Measurements from ENCODE around the gene GARRE1. TPM values are rescaled to one million over a fixed set of nuclear protein-coding genes. Genes with fewer than 3 reads are reported as not detected.
A peak's percentile ranks its signal among the peaks of the same experiment; 100 is the strongest.
"Not testable (repeated sequence)": the region's sequence is repeated elsewhere in the genome, so short reads cannot be mapped to it uniquely, and the experiment has no call there.

GARRE1 gene
- total RNA-seq, 1 experiment from 2014 or later, result 14.3 TPM

DNA sequence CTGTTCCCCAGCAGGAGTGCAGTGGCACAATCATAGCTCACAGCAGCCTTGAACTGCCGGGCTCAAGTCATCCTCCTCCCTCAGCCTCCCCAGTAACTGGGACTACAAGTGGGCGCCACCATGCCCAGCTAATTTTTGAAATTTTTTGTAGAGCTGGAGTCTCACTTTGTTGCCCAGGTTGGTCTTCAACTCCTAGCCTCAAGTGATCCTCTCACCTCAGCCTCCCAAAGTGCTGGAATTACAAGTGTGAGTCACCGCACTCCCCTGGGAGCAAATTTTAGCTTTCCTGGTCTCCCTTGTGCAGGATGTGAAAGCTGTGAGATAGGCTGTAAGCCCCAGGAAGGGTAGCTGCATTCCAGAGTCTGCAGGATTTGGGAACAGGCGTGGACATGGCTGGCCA is 5.4 kb upstream of the GARRE1 start:
- DNase-seq (ENCODE audit: low read depth, low spot score), result no peak
- in situ Hi-C loops (cut with HindIII; ENCODE audit: low pct_unique_long_range_greater_than_20kb, low sequenced_read_pairs), result no loop called here

- DNase-seq (ENCODE audit: low read depth, low spot score); in situ Hi-C loops (cut with HindIII; ENCODE audit: low pct_unique_long_range_greater_than_20kb, low sequenced_read_pairs): not testable (repeated sequence)
These were observed 1.2 kb upstream of the GARRE1 start for GRCh38 chr19:34253167-34253566.

GRCh38 chr19:34253681-34254045 is 691 bp upstream of the GARRE1 start:
- in situ Hi-C loops (cut with HindIII; ENCODE audit: low pct_unique_long_range_greater_than_20kb, low sequenced_read_pairs); DNase-seq (ENCODE audit: low read depth, low spot score): not testable (repeated sequence)

DNA sequence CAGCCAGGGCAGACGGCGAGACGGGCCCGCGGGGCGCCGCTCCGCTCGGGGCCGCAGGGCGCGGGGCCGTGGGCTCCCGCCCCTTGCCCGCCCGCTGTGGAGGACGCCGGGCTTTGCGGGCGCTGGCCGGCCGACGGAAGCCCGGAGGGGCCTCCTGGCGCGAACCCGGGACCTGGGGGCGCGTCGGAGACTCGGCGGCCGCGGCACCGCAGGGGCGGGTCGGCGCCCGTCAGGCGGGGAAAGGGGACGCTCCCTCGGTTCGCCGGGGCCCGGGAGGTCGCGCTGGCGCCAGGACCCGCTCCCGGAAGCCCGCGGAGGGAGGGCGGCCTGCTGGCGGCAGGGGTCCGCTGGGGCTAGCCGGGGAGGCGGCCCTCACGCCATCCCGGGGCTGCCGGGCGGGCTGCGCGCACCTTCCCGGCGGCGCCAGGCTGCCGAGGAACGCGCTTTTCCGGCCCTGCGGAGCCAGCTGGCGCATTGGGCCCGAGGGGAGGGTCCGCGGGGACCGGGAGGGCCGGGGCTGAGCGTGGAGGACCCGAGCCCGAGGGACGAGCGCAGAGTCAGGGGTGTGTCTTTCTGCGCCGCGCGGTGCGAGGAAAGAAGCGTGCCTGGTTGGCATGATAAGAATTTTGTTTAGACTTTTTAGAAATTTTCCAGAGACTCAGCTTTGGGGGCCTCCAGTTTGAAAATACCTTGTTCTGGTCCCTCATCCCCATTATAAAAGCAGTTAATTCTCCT is 511 bp downstream of the GARRE1 start:
- DNase-seq (ENCODE audit: low read depth, low spot score), result peak; percentile 44
- in situ Hi-C loops (cut with HindIII; ENCODE audit: low pct_unique_long_range_greater_than_20kb, low sequenced_read_pairs), result no loop called here

- DNase-seq (ENCODE audit: low read depth, low spot score), result no peak
- in situ Hi-C loops (cut with HindIII; ENCODE audit: low pct_unique_long_range_greater_than_20kb, low sequenced_read_pairs), result no loop called here
These were observed 1.2 kb downstream of the GARRE1 start for GRCh38 chr19:34255546-34255945.

DNA sequence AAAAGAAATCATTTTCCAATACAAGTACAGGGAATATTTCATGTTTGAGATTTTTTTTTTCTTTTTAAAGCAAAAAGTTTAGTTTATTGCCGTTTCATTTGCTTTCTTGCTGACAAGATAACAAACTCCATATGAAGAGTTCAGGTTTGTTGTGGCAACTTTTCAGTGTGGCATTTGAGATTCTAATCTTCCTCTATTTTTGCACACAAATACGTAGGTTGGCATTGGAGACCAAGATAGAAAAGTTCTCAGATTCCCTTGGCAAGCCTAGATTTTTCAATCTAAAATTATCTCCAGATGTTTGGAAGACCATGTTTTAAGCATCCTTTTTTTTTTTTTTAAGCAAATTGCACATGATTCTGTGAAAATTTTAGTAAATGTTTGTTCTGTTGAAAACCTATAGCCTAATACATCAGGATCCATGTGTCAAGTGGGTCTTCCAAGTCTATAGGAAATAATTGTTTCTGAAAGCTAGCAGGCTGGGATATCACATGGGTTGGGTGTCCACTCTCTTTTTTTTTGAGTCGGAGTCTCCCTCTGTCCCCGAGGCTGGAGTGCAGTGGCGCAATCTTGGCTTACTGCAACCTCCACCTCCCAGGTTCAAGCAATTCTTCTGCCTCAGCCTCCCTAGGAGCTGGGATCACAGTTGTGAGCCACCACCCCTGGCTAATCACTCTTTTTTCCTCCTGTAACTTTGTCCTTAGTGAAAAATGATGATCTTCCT is 2.6 kb downstream of the GARRE1 start:
- DNase-seq (ENCODE audit: low read depth, low spot score), result no peak
- in situ Hi-C loops (cut with HindIII; ENCODE audit: low pct_unique_long_range_greater_than_20kb, low sequenced_read_pairs), result no loop called here

DNA sequence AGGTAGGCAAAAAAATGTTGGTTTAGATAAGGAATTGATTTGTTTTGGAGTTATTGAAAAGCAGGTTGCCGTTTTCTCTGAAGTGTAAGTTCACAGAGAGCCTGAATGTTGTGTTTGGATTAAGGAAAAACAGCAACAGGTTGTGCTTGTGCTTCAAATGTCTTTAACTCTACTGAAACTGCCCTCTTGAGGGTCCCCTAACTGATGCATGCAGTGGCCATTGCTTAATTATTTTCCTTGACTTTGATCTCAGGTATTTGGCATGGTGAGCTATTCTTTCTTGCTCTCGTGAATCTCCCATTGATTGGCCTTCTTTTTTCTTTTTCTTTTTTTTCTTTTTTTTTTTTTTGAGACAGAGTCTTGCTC is 3.2 kb downstream of the GARRE1 start:
- DNase-seq (ENCODE audit: low read depth, low spot score), result no peak
- in situ Hi-C loops (cut with HindIII; ENCODE audit: low pct_unique_long_range_greater_than_20kb, low sequenced_read_pairs), result no loop called here

- in situ Hi-C loops (cut with HindIII; ENCODE audit: low pct_unique_long_range_greater_than_20kb, low sequenced_read_pairs), result no loop called here
- peak; percentile 49 for DNase-seq (ENCODE audit: low read depth, low spot score)
These were observed 5.2 kb downstream of the GARRE1 start for GRCh38 chr19:34259367-34260095.

GRCh38 chr19:34260771-34261173 is 6.4 kb downstream of the GARRE1 start:
- DNase-seq (ENCODE audit: low read depth, low spot score), result no peak
- in situ Hi-C loops (cut with HindIII; ENCODE audit: low pct_unique_long_range_greater_than_20kb, low sequenced_read_pairs), result no loop called here

DNA sequence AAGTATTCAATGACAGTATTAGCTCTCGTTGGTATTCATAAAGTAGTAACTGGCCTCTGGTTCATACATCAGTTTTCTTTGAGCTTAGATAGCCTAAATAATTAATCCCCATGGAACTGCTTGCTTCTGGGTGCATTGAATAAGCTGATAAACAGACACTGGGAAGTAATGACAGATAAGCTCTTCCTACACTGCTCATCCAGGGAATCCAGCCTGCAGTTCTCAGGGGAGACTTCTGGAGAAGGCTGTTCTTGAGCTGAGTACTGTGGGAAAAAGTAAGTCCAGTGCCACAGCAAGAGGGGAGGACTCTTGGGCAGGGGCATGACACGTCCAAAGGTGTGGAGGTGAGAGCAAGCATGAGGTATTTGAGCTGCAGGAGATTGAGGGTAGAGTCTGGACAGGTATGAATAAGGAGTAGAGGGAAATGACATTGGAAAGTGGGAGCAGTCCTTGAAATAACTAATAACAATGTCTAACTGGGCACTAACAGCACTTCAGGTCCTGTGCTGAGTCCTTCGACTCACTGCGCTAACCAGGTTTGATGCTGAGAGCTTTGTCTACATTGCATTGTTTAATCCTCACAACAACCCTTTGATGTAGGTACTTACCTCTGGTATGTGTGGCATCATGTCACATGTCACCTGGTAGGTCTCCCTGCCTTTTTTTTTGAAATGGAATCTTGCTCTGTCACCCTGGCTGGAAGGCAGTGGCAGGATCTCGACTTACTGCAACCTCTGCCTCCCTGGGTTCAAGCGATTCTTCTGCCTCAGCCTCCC is 7.2 kb downstream of the GARRE1 start:
- DNase-seq (ENCODE audit: low read depth, low spot score), result no peak
- in situ Hi-C loops (cut with HindIII; ENCODE audit: low pct_unique_long_range_greater_than_20kb, low sequenced_read_pairs), result no loop called here

DNA sequence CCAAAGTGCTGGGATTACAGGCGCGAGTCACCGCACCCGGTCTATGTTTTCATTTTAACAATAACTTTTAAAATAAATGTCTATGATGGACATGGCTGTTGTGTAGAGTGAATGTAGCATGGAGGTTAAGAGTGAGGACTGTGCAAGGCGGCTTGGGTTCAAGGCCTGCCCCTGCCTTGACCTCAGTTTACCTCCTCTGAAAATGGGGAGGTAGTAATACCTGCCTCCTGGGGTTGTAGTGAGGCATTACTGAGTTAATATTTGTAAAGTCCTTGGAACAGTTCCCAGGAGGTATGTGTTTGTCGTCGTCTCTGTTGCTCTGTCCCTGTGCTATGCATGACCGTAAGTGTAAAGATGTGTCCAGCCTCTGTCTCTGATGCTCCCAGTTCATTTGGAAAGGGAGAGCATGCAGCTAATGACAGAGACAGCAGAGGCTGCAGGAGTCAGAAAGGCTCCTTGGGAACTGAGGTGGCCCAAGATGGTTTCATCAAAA is 9.4 kb downstream of the GARRE1 start:
- in situ Hi-C loops (cut with HindIII; ENCODE audit: low pct_unique_long_range_greater_than_20kb, low sequenced_read_pairs), result no loop called here
- DNase-seq (ENCODE audit: low read depth, low spot score), result no peak

GRCh38 chr19:34265221-34265650 is 10.9 kb downstream of the GARRE1 start:
- in situ Hi-C loops (cut with HindIII; ENCODE audit: low pct_unique_long_range_greater_than_20kb, low sequenced_read_pairs), result no loop called here
- no peak for DNase-seq (ENCODE audit: low read depth, low spot score)

GRCh38 chr19:34269081-34269480 is 14.7 kb downstream of the GARRE1 start:
- in situ Hi-C loops (cut with HindIII; ENCODE audit: low pct_unique_long_range_greater_than_20kb, low sequenced_read_pairs), result no loop called here
- no peak for DNase-seq (ENCODE audit: low read depth, low spot score)

DNA sequence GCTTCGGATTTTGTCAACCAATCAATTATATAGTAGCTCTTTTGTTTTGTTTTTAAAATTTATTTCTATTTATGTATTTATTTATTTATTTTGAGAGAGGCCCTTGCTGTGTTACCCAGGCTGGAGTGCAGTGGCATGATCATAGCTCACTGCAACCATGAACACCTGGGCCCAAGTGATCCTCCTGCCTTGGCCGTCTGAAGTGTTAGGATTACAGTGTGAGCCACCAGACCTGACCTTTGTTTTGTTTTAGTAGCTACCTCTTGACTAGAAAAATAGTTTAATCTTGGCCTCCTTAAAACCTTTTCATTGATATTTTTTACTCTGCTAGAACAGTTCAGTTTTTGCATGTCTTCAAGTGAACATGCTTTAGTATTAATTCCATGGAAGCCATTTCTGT is 15.1 kb downstream of the GARRE1 start:
- DNase-seq (ENCODE audit: low read depth, low spot score), result no peak
- in situ Hi-C loops (cut with HindIII; ENCODE audit: low pct_unique_long_range_greater_than_20kb, low sequenced_read_pairs), result no loop called here

DNA sequence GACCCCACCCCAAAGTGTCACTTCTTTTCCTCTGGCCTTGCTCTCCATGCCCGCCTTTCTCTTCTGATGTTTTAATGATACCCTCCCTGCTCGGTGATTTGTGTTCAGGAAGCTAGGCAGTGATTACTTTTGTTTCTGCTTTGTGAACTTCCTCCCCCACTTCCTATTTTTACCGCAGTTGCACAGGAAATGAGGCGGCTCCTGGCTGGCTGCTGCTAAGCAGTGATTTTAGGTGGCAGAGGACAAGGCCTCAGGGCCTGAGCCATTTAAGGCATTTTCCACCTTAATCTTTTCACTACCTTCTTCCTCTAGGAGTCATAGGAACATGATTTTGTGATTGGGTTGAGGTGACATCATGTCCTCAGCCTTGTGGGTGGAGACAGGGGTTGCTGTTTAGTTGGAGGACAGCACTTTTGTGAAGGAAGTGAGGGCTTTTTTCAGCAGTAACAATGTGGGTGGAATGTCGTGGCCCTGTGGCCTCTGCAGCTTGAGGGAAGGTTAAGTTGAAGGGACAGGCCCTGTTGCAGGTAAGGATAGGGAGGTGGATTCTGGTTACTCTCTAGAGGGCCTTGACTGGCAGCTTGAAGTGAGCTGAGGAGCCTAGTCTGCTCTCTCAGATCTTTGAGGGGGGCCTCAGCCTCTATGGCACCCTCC is 15.7 kb downstream of the GARRE1 start:
- in situ Hi-C loops (cut with HindIII; ENCODE audit: low pct_unique_long_range_greater_than_20kb, low sequenced_read_pairs), result no loop called here
- DNase-seq (ENCODE audit: low read depth, low spot score), result no peak

- in situ Hi-C loops (cut with HindIII; ENCODE audit: low pct_unique_long_range_greater_than_20kb, low sequenced_read_pairs), result no loop called here
- no peak for DNase-seq (ENCODE audit: low read depth, low spot score)
These were observed 18.8 kb downstream of the GARRE1 start for GRCh38 chr19:34273121-34273520.

GRCh38 chr19:34274284-34274826 is 20.0 kb downstream of the GARRE1 start:
- no peak for DNase-seq (ENCODE audit: low read depth, low spot score)
- in situ Hi-C loops (cut with HindIII; ENCODE audit: low pct_unique_long_range_greater_than_20kb, low sequenced_read_pairs), result no loop called here

Data from SK-MEL-5 (cell line).